ENCODE data around the gene CCDC144A.
"Not testable (repeated sequence)": the region's sequence is repeated elsewhere in the genome, so short reads cannot be mapped to it uniquely, and the experiment has no call there.

Gene CCDC144A

DNA sequence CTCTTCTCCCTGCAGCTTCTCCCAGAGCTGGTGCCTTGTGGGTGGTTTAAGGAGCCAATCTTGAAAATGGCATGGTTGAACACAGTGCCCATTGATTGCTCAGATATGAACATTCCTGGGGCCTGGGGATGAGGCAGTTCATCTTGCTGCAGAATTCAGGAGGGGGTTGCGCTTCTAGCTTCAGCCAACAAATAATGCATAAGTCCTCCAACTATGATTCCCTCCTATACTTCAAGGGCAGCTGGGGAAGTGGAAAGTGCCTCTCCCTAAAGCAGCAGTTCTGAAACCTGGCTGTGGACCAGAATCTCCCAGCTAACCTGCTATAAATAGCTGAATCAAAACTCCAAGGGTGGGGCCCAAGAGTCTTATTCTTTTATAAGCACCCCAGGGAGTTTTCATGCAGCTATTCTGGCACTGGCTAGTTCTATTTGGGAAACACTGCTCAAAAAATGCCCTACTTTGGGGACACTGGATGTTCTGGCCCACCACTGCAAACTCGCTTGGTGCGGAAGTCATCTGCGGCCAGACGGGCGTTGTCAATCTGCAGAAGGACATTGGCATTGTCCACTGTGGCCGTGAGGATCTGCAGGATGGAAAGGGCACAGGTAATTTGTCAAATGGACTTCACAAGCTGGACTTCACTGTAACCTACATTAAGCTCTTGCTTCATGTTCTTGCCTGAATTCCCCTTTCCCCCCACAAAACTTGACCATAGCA lies 130.3 kb downstream of the CCDC144A start:
- Histone ChIP-seq H3K4me1 (ENCODE audit: low read depth, poor library complexity, severe bottlenecking) (no peaks in the 10 kb centered on the region), H3K4me2 (no peak overlapping the region), H3K79me2 (ENCODE audit: insufficient read depth, low read depth) (no peaks in the 10 kb centered on the region), H3K4me3 (IDR thresholded peaks at IDR 0.05; ENCODE audit: insufficient read depth, low read depth, low read length) (no peak overlapping the region), H2AFZ (ENCODE audit: low read depth) (no peak overlapping the region), H3K27ac (no peak overlapping the region), H4K20me1 (ENCODE audit: insufficient read depth) (no peaks in the 10 kb centered on the region), H3K9ac (no peak overlapping the region), H3K27me3 (ENCODE audit: insufficient read depth, low read depth) (no peaks in the 10 kb centered on the region), H3K36me3 (ENCODE audit: insufficient read depth) (no peaks in the 10 kb centered on the region)
- TF ChIP-seq CTCF (conservative IDR thresholded peaks at IDR 0.05; ENCODE audit: low read depth, low read length) = no peak

- Histone ChIP-seq H3K4me3 (IDR thresholded peaks at IDR 0.05; ENCODE audit: insufficient read depth, low read depth, low read length) (no peak overlapping the region), H3K36me3 (ENCODE audit: insufficient read depth) (no peaks in the 10 kb centered on the region), H3K27me3 (ENCODE audit: insufficient read depth, low read depth) (no peaks in the 10 kb centered on the region), H4K20me1 (ENCODE audit: insufficient read depth) (no peaks in the 10 kb centered on the region), H3K79me2 (ENCODE audit: insufficient read depth, low read depth) (no peaks in the 10 kb centered on the region), H2AFZ (ENCODE audit: low read depth) (no peak overlapping the region), H3K4me1 (ENCODE audit: low read depth, poor library complexity, severe bottlenecking) (no peaks in the 10 kb centered on the region), H3K4me2 (no peak overlapping the region), H3K9ac (no peak overlapping the region), H3K27ac (no peak overlapping the region)
- TF ChIP-seq CTCF (conservative IDR thresholded peaks at IDR 0.05; ENCODE audit: low read depth, low read length) = no peak
Observed at GRCh38 chr17:16820979-16821543, 131.0 kb downstream of the CCDC144A start.

DNA sequence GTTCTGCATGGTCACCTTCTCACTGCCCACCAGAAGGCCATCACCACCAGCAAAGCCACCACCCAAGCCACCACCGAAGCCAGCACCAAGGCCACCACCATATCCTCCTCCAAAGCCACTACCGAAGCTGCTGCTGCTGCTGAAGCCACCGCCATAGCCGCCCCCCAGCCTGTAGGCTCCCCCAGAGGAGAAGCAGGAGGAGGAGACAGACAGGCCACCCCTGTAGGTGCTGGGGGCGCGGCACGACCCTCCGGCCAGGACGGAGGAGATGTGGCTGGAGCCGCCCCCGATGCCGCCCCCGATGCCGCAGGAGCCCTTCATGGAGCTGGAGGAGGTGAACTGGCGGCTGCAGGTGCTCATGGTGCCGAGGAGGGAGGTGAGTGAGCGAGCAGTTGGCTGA lies 132.1 kb downstream of the CCDC144A start:
- not testable (repeated sequence) for H3K27ac ChIP-seq; H3K27me3 ChIP-seq (ENCODE audit: insufficient read depth, low read depth); H3K4me2 ChIP-seq; H3K9ac ChIP-seq; H3K4me3 ChIP-seq (IDR thresholded peaks at IDR 0.05; ENCODE audit: insufficient read depth, low read depth, low read length); H3K36me3 ChIP-seq (ENCODE audit: insufficient read depth); H3K4me1 ChIP-seq (ENCODE audit: low read depth, poor library complexity, severe bottlenecking); H4K20me1 ChIP-seq (ENCODE audit: insufficient read depth); H3K79me2 ChIP-seq (ENCODE audit: insufficient read depth, low read depth); H2AFZ ChIP-seq (ENCODE audit: low read depth)

DNA sequence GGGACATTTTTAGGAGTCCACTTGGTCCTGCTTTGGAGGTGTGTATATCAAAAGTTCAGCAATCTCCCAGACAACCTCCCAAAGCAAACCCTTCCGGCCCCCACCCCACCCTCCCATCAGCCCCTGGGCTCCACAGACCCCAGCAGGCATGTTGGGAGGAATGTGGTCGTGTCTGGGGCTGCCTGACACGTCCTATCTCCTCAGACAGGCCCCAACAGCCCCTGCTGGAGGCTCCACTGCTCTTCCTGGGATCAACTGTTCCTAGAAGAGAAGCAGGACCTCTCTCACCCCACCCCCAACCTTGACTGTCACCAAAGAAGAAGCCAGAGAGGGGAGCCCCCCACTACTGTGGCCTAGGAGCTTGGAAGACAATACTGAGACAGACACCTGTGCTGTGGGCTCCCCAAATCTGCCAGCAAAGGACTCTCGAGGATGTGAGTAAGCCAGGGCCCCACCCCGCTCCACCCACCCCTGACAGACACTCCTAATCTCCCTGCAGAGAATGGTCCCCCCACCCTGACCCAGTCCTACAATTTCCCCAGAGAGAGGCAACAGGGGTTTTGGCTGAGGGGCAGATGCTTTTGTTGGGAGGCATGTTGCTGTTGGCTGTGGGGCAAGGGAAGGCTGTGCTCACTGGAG lies 133.8 kb downstream of the CCDC144A start:
- H4K20me1 ChIP-seq (ENCODE audit: insufficient read depth); H3K27ac ChIP-seq; H3K9ac ChIP-seq; H3K27me3 ChIP-seq (ENCODE audit: insufficient read depth, low read depth); H2AFZ ChIP-seq (ENCODE audit: low read depth); H3K79me2 ChIP-seq (ENCODE audit: insufficient read depth, low read depth); H3K36me3 ChIP-seq (ENCODE audit: insufficient read depth); H3K4me2 ChIP-seq; H3K4me3 ChIP-seq (IDR thresholded peaks at IDR 0.05; ENCODE audit: insufficient read depth, low read depth, low read length); H3K4me1 ChIP-seq (ENCODE audit: low read depth, poor library complexity, severe bottlenecking): not testable (repeated sequence)

Measured in KMS-11 (cell line).